Measurements from ENCODE around the gene RETREG3.
"Not testable (repeated sequence)": the region's sequence is repeated elsewhere in the genome, so short reads cannot be mapped to it uniquely, and the experiment has no call there.

Gene RETREG3

DNA sequence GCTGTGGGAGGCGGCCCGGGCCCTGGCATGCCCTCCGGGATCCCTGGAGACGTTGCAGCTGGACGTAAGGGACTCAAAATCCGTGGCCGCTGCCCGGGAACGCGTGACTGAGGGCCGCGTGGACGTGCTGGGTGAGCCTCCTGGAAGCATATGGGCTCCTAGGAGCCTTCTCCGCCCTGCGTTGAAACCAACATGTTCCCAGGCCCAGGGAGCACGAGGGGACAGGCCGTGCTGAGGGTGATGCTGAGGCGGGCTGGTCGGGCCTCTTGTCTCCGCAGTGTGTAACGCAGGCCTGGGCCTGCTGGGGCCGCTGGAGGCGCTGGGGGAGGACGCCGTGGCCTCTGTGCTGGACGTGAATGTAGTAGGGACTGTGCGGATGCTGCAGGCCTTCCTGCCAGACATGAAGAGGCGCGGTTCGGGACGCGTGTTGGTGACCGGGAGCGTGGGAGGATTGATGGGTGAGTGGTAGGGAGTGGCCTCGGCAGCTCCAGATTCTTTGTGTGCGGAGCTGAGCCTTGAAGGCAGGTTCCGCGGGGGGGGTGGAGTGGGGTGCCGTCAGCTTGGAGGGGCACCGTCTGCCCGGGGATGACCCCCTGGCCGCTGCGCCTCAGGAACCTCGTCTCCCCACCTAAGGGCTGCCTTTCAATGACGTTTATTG is 55.9 kb downstream of the RETREG3 start:
- DNase-seq (ENCODE audit: low spot score) = no peak
- no peak for FAIRE-seq

DNA sequence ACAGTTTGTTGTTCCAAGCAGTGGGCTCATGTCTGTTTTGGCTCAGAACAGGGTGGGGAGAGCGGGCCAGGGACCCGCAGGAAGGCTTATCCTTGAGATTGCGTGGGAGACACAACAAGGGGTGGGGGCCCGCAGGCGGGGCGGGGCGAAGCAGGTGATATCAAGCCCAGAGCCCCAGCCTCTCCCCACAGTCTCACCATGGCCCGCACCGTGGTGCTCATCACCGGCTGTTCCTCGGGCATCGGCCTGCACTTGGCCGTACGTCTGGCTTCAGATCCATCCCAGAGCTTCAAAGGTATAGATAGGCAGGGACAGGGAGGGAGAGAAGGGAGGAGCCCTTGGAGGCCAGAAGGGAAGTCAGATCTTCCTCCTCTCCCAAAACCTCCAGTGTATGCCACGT is 56.4 kb downstream of the RETREG3 start, which contains the start of gene HSD17B1:
TSS of gene HSD17B1 (plus strand) at position 188 of the 400 bp plus-strand sequence. CDS start at position 199, 11 bp downstream.
- not testable (repeated sequence) for FAIRE-seq; DNase-seq (ENCODE audit: low spot score)

DNA sequence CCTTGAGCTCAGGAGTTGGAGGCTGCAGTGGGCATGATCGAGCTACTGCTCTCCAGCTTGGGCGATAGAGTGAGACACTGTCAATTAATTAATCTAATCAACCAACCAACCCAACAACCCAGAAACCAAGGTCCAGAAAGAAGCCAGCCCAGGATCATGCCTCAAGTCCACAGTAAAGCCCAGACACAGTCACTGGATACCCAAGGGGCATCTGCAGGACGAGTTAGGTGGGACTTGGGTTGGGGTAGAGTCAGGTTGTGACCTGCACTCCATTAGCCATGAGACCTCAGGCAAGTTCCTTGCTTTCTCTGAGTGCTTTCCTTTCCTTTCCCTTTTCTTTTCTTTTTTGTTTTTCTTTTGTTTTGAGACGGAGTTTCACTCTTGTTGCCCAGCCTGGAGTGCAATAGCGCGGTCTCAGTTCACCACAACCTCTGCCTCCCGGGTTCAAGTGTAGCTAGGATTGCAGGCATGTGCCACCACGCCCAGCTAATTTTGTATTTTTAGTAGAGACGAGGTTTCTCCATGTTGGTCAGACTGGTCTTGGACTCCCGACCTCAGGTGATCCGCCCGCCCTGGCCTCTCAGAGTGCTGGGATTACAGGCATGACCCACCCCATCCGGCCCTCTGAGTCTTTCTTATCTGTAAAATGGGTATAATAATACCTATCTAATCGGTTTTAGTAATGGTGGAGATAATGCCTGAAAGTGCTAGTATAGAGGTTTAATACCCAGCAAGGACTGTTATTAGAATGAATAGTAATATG is 60.0 kb downstream of the RETREG3 start:
- FAIRE-seq (no peak), DNase-seq (ENCODE audit: low spot score) (no peak)

DNA sequence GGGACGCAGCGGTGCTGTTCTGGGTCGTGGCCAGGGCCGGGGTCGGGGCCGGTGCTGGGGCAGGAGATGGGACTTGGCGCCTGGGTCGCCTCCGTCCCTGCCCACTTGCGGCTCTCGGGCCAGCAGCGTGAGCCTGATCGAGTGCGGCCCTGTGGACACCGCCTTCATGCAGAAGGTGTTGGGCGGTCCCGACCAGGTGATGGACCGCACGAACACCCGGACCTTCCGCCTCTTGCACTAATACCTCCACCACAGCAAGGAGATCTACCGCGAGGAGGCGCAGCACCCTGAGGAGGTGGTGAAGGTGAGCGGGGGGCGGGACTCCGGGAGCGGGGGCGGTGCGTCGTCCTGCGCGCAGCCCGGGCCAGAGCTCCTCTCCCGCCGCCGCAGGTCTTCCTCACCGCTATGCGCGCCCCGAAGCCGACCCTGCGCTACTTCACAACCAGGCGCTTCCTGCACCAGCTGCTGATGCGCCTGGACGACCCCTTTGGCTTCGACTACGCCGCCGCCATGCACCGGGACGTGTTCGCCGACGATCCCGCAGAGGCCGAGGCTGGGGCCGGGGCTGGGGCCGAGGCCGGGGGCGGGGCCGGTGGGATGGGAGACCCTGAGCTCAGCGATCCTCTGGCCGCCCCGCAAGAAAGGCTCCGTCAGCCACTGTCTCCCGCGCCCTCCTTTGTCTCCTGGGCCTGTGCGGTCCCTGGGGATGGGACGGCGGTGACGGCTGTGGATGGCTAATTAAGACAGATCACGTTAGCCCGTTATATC is 60.9 kb downstream of the RETREG3 start:
- DNase-seq (ENCODE audit: low spot score) (no peak), FAIRE-seq (no peak)

DNA sequence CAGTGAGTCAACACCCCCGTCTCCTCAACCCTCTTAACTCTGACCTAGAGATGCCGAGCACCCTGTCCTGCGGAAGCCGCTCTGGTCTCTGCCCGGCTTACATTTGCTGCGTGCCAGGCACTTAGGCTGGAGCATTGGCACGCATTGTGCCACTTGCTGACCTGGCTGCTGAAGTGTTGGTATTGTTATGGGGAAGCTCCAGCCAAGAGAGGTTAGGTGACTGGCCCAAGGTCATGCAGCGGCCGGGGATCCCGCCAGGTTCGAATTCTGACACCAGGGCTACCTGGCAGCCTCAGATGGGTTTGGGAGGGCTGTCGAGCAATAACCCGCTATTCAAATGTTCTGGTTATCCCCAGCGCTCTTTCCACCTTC is 61.5 kb downstream of the RETREG3 start:
- FAIRE-seq = no peak

DNA sequence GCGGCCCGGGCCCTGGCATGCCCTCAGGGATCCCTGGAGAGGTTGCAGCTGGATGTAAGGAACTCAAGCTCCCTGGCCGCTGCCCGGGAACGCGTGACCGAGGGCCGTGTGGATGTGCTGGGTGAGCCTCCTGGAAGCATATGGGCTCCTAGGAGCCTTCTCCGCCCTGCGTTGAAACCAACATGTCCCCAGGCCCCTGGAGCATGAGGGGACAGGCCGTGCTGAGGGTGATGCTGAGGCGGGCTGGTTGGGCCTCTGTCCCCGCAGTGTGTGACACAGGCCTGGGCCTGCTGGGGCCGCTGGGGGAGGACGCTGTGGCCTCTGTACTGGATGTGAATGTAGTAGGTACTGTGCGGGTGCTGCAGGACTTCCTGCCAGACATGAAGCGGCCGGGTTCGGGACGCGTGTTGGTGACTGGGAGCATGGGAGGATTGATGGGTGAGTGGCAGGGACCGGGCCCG is 62.1 kb downstream of the RETREG3 start:
- no peak for FAIRE-seq

More for the DNA sequence above, 61.5 kb downstream of the RETREG3 start:
- DNase-seq (ENCODE audit: low spot score) = no peak

DNA sequence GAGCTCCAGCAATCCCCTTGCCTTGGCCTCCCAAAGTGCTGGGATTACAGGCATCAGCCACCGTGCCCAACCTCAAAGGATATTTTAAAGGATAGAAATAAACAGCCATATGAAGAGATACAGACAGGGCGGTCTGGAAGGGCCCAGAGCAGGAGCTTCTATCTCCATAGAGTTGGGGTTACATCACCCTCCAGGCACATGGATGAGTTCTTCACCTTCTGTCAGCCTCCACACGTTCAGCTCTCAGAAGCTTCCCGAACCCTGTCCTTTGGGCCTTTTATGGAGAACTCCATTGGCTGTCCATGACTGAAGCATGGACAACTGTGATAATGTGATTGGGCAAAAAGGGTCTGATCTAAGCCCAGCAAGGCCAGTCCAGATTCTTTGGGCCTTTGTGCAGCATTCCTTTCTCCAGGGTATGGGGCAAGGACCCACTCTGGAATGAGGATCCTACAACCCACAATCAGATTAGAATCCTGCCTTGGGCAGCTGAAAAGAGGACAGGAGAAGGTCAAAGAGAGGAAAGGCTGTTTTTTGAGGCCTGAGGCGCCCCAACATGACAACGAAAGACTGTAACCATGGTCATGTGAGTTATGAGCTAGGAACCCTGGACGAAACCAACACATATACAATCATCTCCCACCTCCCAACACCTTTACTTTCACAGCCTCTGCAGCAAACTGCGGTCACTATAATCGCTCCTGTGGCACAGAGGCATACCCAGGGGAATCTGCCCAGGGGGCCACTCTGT is 63.2 kb downstream of the RETREG3 start:
- FAIRE-seq; DNase-seq (ENCODE audit: low spot score): not testable (repeated sequence)

More for the DNA sequence above, 62.1 kb downstream of the RETREG3 start:
- no peak for DNase-seq (ENCODE audit: low spot score)

DNA sequence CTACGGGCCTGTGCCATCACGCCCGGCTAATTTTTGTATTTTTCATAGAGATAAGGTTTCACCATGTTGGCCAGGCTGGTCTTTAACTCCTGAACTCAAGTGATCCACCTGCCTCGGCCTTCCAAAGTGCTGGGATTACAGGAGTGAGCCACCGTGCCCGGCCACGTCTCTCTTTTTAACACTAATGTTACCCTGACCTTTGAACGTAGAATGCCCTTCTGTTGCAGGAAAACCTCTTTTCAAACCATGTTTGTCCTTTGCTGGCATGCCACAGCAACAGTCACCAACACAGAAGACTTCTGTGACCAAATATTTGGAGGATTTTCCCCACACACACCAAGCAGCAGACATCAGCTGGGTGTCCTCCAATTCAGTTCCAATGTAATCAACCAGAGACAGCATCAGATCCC is 64.3 kb downstream of the RETREG3 start:
- FAIRE-seq (no peak), DNase-seq (ENCODE audit: low spot score) (no peak)

DNA sequence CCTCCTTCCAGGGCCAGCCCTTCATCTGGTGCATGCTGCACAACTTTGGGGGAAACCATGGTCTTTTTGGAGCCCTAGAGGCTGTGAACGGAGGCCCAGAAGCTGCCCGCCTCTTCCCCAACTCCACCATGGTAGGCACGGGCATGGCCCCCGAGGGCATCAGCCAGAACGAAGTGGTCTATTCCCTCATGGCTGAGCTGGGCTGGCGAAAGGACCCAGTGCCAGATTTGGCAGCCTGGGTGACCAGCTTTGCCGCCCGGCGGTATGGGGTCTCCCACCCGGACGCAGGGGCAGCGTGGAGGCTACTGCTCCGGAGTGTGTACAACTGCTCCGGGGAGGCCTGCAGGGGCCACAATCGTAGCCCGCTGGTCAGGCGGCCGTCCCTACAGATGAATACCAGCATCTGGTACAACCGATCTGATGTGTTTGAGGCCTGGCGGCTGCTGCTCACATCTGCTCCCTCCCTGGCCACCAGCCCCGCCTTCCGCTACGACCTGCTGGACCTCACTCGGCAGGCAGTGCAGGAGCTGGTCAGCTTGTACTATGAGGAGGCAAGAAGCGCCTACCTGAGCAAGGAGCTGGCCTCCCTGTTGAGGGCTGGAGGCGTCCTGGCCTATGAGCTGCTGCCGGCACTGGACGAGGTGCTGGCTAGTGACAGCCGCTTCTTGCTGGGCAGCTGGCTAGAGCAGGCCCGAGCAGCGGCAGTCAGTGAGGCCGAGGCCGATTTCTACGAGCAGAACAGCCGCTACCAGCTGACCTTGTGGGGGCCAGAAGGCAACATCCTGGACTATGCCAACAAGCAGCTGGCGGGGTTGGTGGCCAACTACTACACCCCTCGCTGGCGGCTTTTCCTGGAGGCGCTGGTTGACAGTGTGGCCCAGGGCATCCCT is 65.7 kb downstream of the RETREG3 start:
- FAIRE-seq = no peak
- no peak for DNase-seq (ENCODE audit: low spot score)

DNA sequence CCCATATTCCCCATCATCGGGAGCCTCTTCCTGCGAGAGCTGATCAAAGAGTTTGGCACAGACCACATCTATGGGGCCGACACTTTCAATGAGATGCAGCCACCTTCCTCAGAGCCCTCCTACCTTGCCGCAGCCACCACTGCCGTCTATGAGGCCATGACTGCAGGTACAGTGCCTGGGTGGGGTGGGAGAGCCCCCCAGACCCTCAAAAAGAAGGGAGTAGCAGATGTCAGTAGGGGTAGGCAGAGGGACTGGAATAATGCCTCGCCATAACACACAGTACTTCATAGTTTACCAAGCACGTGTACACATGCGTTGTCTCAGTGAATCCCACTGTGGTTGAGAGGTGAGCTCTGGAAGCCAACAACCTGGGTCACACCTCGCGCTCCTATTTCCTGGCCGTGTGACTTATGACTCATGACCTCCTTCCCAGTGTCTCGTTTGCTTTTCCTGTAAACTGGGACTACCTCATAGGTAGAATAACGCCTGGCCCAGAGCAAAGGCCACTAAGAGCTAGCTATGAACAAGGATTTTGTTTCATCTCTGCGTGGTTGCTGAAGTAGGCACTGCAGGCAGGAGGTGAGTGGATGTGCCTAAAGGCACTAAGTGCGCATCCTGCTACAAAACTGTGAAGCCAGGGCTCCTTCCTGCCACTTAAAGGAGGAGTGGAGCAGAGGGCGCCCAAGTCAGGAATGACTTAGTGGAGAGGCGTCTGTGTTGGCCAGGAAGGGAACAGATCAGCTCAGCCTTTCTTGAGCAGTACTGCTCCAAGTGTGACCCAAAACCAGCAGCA is 67.9 kb downstream of the RETREG3 start:
- FAIRE-seq (no peak), DNase-seq (ENCODE audit: low spot score) (peak; percentile 62)

DNA sequence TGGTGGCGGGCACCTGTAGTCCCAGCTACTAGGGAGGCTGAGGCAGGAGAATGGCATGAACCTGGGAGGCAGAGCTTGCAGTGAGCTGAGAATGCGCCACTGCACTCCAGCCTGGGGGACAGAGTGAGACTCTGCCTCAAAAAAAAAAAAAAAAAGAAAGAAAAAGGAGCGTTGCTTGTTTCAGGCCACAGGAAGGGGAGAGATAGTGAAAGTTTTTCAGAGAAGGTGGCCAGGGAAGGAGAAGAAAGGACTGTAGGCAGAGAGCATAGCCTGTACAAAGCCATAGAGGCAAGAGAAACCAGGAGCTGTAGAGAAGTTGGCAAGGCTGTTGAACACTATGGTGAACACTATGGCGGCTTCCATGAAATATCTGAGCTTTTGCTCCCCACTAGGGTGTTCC is 68.6 kb downstream of the RETREG3 start:
- not testable (repeated sequence) for FAIRE-seq

DNA sequence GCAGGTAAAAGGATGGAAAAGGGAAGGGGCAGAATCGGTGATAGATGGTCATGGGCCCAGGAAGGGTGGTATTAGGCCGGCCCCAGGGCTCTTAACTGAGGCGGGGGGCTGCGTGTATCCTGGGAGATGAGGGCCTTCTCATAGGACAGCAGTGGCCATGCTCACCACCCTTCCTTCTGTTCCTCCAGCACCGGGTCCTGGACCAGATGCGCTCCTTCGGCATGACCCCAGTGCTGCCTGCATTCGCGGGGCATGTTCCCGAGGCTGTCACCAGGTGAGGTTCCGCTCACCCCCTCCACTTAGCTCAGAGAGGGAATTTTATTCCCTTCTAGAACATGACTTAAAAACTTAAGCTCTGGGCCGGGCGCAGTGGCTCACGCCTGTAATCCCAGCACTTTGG is 70.7 kb downstream of the RETREG3 start:
- FAIRE-seq (no peak), DNase-seq (ENCODE audit: low spot score) (no peak)

More for the DNA sequence above, 68.6 kb downstream of the RETREG3 start:
- not testable (repeated sequence) for DNase-seq (ENCODE audit: low spot score)

DNA sequence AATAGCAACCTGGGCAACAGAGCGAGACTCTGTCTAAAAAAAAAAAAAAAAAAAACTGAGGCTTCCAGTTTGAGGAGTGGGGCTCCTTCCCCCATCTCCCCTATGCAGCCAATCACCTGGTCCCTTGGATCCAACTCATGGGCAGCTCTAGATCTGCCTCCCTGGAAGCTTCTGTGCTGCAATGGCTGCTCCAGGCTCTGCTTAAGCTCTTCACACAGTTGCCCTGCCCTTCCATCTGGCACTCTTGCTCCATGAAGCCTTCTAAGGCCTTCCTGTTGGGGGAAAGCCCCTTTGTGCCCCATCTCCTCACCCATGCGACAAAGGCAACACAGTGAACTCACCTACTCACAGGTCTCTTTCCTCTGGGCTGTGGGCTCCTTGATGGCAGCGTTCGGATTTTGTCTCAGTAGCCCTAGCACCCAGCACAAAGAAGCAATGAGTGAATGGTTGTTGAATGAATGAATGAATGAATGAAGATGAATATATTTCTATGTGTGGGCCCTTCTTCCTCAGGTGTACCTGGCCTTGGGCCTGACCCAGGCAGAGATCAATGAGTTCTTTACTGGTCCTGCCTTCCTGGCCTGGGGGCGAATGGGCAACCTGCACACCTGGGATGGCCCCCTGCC is 71.2 kb downstream of the RETREG3 start:
- DNase-seq (ENCODE audit: low spot score) (no peak), FAIRE-seq (no peak)

DNA sequence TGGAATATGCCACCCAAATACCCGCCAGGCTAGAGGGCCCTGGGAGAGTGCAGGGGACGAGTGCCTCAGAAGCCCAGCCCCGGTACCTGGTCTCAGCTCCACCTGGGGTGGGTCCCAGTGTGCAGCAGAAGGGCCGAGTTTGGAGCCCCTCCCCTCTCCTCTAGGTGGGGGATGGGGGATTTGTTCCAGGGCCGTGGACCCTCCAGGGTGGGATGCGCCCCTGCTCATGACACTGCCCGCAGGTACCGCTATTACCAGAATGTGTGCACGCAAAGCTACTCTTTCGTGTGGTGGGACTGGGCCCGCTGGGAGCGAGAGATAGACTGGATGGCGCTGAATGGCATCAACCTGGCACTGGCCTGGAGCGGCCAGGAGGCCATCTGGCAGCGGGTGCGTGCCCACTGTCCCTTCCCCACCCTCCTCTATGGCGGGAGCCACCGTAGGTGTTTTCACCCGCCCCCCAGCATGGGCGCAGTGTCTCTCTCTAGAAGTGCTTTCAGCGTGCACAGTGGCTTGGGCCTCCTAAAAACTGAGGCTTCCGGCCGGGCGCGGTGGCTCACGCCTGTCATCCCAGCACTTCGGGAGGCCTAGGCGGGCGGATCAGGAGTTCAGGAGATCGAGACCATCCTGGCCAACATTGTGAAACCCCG is 71.9 kb downstream of the RETREG3 start:
- DNase-seq (ENCODE audit: low spot score) = no peak
- FAIRE-seq = no peak

DNA sequence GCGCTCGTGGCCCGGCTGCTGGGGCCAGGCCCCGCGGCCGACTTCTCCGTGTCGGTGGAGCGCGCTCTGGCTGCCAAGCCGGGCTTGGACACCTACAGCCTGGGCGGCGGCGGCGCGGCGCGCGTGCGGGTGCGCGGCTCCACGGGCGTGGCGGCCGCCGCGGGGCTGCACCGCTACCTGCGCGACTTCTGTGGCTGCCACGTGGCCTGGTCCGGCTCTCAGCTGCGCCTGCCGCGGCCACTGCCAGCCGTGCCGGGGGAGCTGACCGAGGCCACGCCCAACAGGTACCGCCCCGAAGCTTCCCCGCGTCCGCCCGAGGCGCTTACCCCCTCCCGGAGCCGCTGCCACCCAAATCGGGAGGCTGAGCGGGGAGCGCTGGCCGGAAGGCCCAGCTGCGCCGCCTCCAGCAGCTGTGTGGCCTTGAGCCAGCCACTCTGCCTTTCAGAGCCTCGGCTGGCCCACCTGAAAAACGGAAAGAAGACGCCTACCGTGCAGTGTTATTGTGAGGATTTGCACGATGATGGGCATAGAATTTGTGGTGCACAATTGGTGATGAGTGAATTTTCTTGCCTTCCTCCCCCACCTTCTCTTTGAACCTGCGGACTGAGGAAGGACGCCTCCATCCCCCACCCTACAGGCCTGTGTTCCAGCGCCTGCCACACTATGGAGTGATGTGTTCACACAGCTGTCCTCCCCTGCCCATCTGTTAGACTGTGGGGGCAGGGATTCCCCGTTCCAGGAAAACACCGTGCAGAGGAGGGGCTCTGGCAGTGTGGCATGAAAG is 72.6 kb downstream of the RETREG3 start:
- FAIRE-seq = no peak
- DNase-seq (ENCODE audit: low spot score) = peak; percentile 69

DNA sequence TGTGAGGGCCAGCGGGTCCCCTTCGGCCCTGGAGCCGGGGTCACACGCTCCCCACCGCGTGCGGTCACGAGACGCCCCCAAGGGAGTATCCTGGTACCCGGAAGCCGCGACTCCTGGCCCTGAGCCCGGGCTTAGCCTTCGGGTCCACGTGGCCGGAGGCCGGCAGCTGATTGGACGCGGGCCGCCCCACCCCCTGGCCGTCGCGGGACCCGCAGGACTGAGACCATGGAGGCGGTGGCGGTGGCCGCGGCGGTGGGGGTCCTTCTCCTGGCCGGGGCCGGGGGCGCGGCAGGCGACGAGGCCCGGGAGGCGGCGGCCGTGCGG is 73.2 kb downstream of the RETREG3 start, which contains the start of gene NAGLU:
TSS of gene NAGLU (plus strand) at position 194 of the 324 bp plus-strand sequence. CDS start at position 226, 32 bp downstream.
- DNase-seq (ENCODE audit: low spot score) (peak; percentile 71), FAIRE-seq (no peak)
